SU-DHL-6 (cell line): Measurements from ENCODE around the gene PIGC.

Experiments used
- H2AFZ ChIP-seq: fragments of 200-600 bp; sonication (generic); 2 replicates; pipeline ENCODE4 v1.6.1; 2014; ENCODE audit warnings: low read depth, mild to moderate bottlenecking, moderate library complexity, mixed read lengths, antibody characterized with exemption, low read length; ENCODE audit not compliant: severe bottlenecking
- H3F3A ChIP-seq: fragments of 200-600 bp; shearing (Covaris generic); 2 replicates; pipeline ENCODE4 v1.6.0; 2016; ENCODE audit warnings: antibody characterized with exemption, mild to moderate bottlenecking; ENCODE audit not compliant: insufficient read depth
- H3K27ac ChIP-seq: fragments of 200-600 bp; sonication (generic); 2 replicates; pipeline ENCODE4 v1.5.1; 2016; ENCODE audit warnings: low read depth, mild to moderate bottlenecking, low read length, moderate library complexity, mixed read lengths
- H3K27me3 ChIP-seq: fragments of 200-600 bp; sonication (generic), shearing (Covaris generic); 2 replicates; pipeline ENCODE4 v1.6.0; 2014; ENCODE audit warnings: mild to moderate bottlenecking, low read length
- H3K36me3 ChIP-seq: fragments of 200-600 bp; sonication (generic); 2 replicates; pipeline ENCODE4 v1.6.1; 2014; ENCODE audit warnings: mild to moderate bottlenecking, low read length, mixed read lengths
- H3K4me2 ChIP-seq: fragments of 300-600, 200-600 bp; shearing (Covaris generic), sonication (generic); 2 replicates; pipeline ENCODE4 v1.6.0; 2014; ENCODE audit warnings: low read length, low read depth, mild to moderate bottlenecking; ENCODE audit not compliant: poor library complexity, severe bottlenecking
- H3K4me3 ChIP-seq: fragments of 200-600 bp; sonication (generic); 2 replicates; pipeline ENCODE4 v1.5.1; 2014; ENCODE audit warnings: antibody characterized with exemption, low read length, mild to moderate bottlenecking, mixed read lengths; ENCODE audit not compliant: insufficient read depth, poor library complexity, severe bottlenecking
- H3K79me2 ChIP-seq: fragments of 200-600 bp; sonication (generic); 2 replicates; pipeline ENCODE4 v1.6.1; 2014; ENCODE audit warnings: mild to moderate bottlenecking, low read length, moderate library complexity; ENCODE audit not compliant: insufficient read depth
- H3K9ac ChIP-seq: fragments of 200-600 bp; sonication (generic); 2 replicates; pipeline ENCODE4 v1.7.0; 2014; ENCODE audit warnings: mild to moderate bottlenecking, low read length
- H3K9me2 ChIP-seq: fragments of 200-600 bp; sonication (generic); replicated peaks from 2 replicates; pipeline ENCODE4 v1.6.1; 2014; ENCODE audit warnings: low read length; ENCODE audit not compliant: insufficient read depth
- H3K9me3 ChIP-seq: fragments of 200-600 bp; sonication (generic); 2 replicates; pipeline ENCODE4 v1.6.1; 2014; ENCODE audit warnings: low read length, mixed read lengths; ENCODE audit not compliant: insufficient read depth
- H4K20me1 ChIP-seq: fragments of 200-600 bp; sonication (generic); 2 replicates; pipeline ENCODE4 v1.6.1; 2014; ENCODE audit warnings: low read depth, mild to moderate bottlenecking, antibody characterized with exemption, low read length, moderate library complexity, mixed read lengths
- EZH2phosphoT487 ChIP-seq: fragments of 200-600 bp; sonication (generic), shearing (Covaris generic); conservative IDR thresholded peaks from 2 replicates; pipeline ENCODE4 v1.6.1; 2018; ENCODE audit warnings: mild to moderate bottlenecking, antibody characterized with exemption, low read length, moderate library complexity, mixed read lengths
- TF ChIP-seq, protein P1 (sequence below): fragments of 200-600 bp; sonication (generic); IDR thresholded peaks from one replicate; pipeline ENCODE4 v1.5.1; 2017; ENCODE audit warnings: antibody characterized with exemption, mild to moderate bottlenecking, low read length, moderate library complexity; ENCODE audit not compliant: insufficient read depth, poor library complexity, severe bottlenecking

The PIGC gene

GRCh38 chr1:172455451-172455850, 11.6 kb upstream of the PIGC start:
- no peak overlapping the region for H3K4me3 ChIP-seq
- H3K36me3 ChIP-seq, result no peaks in the 10 kb centered on the region
- no peak overlapping the region for H3K9ac ChIP-seq
- TF ChIP-seq, protein P1, sequence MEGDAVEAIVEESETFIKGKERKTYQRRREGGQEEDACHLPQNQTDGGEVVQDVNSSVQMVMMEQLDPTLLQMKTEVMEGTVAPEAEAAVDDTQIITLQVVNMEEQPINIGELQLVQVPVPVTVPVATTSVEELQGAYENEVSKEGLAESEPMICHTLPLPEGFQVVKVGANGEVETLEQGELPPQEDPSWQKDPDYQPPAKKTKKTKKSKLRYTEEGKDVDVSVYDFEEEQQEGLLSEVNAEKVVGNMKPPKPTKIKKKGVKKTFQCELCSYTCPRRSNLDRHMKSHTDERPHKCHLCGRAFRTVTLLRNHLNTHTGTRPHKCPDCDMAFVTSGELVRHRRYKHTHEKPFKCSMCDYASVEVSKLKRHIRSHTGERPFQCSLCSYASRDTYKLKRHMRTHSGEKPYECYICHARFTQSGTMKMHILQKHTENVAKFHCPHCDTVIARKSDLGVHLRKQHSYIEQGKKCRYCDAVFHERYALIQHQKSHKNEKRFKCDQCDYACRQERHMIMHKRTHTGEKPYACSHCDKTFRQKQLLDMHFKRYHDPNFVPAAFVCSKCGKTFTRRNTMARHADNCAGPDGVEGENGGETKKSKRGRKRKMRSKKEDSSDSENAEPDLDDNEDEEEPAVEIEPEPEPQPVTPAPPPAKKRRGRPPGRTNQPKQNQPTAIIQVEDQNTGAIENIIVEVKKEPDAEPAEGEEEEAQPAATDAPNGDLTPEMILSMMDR, result no peak
- TF ChIP-seq EZH2phosphoT487, result no peak
- H3K27me3 ChIP-seq, result no peaks in the 10 kb centered on the region
- no peaks in the 10 kb centered on the region for H3K79me2 ChIP-seq
- no peaks in the 10 kb centered on the region for H3K9me3 ChIP-seq
- no peak overlapping the region for H2AFZ ChIP-seq
- no peak overlapping the region for H3K27ac ChIP-seq
- H3F3A ChIP-seq, result no peaks in the 10 kb centered on the region
- no peaks in the 10 kb centered on the region for H3K9me2 ChIP-seq
- H4K20me1 ChIP-seq, result no peaks in the 10 kb centered on the region
- no peak overlapping the region for H3K4me2 ChIP-seq

DNA sequence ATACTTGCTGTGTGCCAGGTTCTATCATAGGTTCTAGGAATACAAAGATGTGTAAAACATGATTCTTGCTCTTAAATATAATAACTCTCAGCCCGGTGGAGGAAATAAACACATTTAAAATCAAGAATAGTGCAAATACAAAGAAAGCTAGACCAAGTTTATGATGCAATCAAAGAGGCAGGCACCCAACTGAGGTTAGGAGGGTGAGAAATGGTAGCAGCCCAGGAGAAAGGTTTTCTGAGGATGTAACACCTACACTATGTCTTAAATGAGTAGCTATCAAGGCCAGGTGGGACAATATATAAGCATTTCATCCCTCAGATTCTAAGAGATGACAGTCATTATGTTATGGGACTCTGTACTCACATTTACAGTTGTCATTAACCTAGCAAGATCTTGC, 9.7 kb upstream of the PIGC start:
- H3K9me2 ChIP-seq, result no peaks in the 10 kb centered on the region
- H3K79me2 ChIP-seq, result no peaks in the 10 kb centered on the region
- no peaks in the 10 kb centered on the region for H3K36me3 ChIP-seq
- H3F3A ChIP-seq, result no peaks in the 10 kb centered on the region
- H3K9ac ChIP-seq, result no peak overlapping the region
- H3K4me2 ChIP-seq, result no peak overlapping the region
- no peak for TF ChIP-seq EZH2phosphoT487
- TF ChIP-seq, protein P1, result no peak
- no peak overlapping the region for H2AFZ ChIP-seq
- no peak overlapping the region for H3K4me3 ChIP-seq
- no peaks in the 10 kb centered on the region for H4K20me1 ChIP-seq
- no peaks in the 10 kb centered on the region for H3K9me3 ChIP-seq
- H3K27ac ChIP-seq, result no peak overlapping the region
- no peaks in the 10 kb centered on the region for H3K27me3 ChIP-seq

DNA sequence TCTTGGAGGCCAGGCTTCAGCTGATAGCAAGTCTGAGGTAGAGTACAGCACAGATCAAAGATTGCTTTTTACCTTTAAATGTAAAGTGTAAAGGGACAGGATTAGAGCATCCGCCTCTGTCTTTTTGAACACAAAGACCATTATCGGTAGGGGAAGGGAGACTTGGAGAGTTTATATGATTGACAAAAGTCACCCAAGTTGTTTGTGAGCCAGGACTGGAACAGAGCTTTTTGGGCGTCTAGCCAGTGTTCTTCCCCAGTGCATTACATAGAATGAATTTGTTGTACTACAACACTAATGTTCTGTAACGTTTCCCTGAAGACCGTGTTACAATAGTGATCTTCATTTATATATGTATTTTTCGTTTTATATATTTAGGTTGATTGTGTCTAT, 9.3 kb upstream of the PIGC start:
- Histone ChIP-seq H3K36me3 (no peaks in the 10 kb centered on the region), H2AFZ (no peak overlapping the region)
- TF ChIP-seq, protein P1, result no peak
- no peak for TF ChIP-seq EZH2phosphoT487

More for the DNA sequence above, 9.3 kb upstream of the PIGC start:
- Histone ChIP-seq H3K4me2 (no peak overlapping the region), H3K79me2 (no peaks in the 10 kb centered on the region), H3K27ac (no peak overlapping the region), H4K20me1 (no peaks in the 10 kb centered on the region), H3K27me3 (no peaks in the 10 kb centered on the region), H3K4me3 (no peak overlapping the region), H3K9ac (no peak overlapping the region), H3F3A (no peaks in the 10 kb centered on the region), H3K9me3 (no peaks in the 10 kb centered on the region), H3K9me2 (no peaks in the 10 kb centered on the region)
